Parathyroid adenoma (tissue), 2 donors: ENCODE results near the gene HOXC6.

Experiments
- H2AFZ ChIP-seq: fragments of 300-600 bp; sonication (generic); one replicate; pipeline ENCODE4 v1.7.0; 2017; ENCODE audit warnings: antibody characterized with exemption, mild to moderate bottlenecking
- H3K27ac ChIP-seq: fragments of 300-600 bp; sonication (generic); one replicate; pipeline ENCODE4 v1.7.0; 2017
- H3K27me3 ChIP-seq: fragments of 300-600 bp; sonication (generic); one replicate; pipeline ENCODE4 v1.7.0; 2017; ENCODE audit warnings: low read length; ENCODE audit not compliant: control insufficient read depth, insufficient read depth
- H3K36me3 ChIP-seq: fragments of 300-600 bp; sonication (generic); one replicate; pipeline ENCODE4 v1.7.0; 2017; ENCODE audit warnings: low read length; ENCODE audit not compliant: control insufficient read depth, insufficient read depth
- H3K4me1 ChIP-seq: fragments of 300-600 bp; sonication (generic); one replicate; pipeline ENCODE4 v1.7.0; 2017; ENCODE audit warnings: control low read depth
- H3K4me2 ChIP-seq: fragments of 300-600 bp; sonication (generic); one replicate; pipeline ENCODE4 v1.7.0; 2017; ENCODE audit warnings: low read length
- H3K4me3 ChIP-seq: fragments of 300-600 bp; sonication (generic); one replicate; pipeline ENCODE4 v1.7.0; 2017; ENCODE audit warnings: low read depth, low read length
- H3K79me2 ChIP-seq: fragments of 300-600 bp; sonication (generic); one replicate; pipeline ENCODE4 v1.7.0; 2017; ENCODE audit warnings: control low read depth
- H3K9ac ChIP-seq: fragments of 300-600 bp; sonication (generic); one replicate; pipeline ENCODE4 v1.7.0; 2017; ENCODE audit warnings: mild to moderate bottlenecking
- H3K9me3 ChIP-seq: fragments of 300-600 bp; sonication (generic); one replicate; pipeline ENCODE4 v1.7.0; 2017; ENCODE audit warnings: low read length; ENCODE audit not compliant: control insufficient read depth
- CTCF ChIP-seq: fragments of 300-600 bp; sonication (generic); IDR thresholded peaks from one replicate; pipeline ENCODE4 v1.7.0; 2017; ENCODE audit warnings: antibody characterized with exemption, mild to moderate bottlenecking
- donor health status: primary hyperparathyroidism.

Gene HOXC6

DNA sequence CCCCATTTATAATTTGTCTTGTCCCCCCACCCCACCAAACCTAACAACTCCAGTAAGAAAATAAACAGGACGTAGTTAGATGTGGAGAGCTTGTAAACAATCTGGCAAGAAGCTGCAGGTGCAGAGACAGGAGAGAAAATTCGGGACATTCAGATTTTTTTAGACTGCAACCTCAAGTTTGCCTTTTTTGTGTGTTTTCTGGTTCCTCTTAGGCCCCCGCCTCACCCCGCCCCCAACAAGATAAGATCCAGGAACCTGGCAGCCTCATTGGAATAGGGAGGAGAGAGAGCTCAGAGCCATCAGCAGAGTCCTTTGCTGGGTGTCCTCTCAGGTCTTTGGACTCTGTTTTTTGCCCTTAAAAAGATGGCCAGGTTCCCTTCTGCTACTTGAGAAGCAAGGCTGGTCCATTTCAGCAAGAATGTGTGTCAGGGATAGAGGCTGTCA lies 40.4 kb upstream of the HOXC6 start:
- Histone ChIP-seq H3K36me3 (no peaks in the 10 kb centered on the region), H3K79me2 (no peaks in the 10 kb centered on the region), H3K27me3 (peaks cover 35% of the 10 kb centered on the region), H3K4me1 (no peaks in the 10 kb centered on the region), H3K9ac (no peak overlapping the region), H3K27ac (no peak overlapping the region), H2AFZ (no peak overlapping the region), H3K4me3 (no peak overlapping the region), H3K4me2 (no peak overlapping the region), H3K9me3 (no peaks in the 10 kb centered on the region)
- no peak for TF ChIP-seq CTCF

- Histone ChIP-seq H3K36me3 (no peaks in the 10 kb centered on the region), H3K9ac (no peak overlapping the region), H3K9me3 (no peaks in the 10 kb centered on the region), H3K79me2 (no peaks in the 10 kb centered on the region), H3K4me1 (no peaks in the 10 kb centered on the region), H3K27me3 (peaks cover 36% of the 10 kb centered on the region), H3K27ac (no peak overlapping the region), H2AFZ (no peak overlapping the region), H3K4me3 (no peak overlapping the region), H3K4me2 (no peak overlapping the region)
- TF ChIP-seq CTCF: no peak
Measured at GRCh38 chr12:53988541-53989226, 39.6 kb upstream of the HOXC6 start.

GRCh38 chr12:53989227-53990113 lies 38.8 kb upstream of the HOXC6 start:
- H3K9ac ChIP-seq: no peak overlapping the region
- no peak overlapping the region for H3K4me2 ChIP-seq
- no peak overlapping the region for H3K4me3 ChIP-seq
- H3K4me1 ChIP-seq: no peaks in the 10 kb centered on the region
- H3K36me3 ChIP-seq: no peaks in the 10 kb centered on the region
- no peak for TF ChIP-seq CTCF
- H3K9me3 ChIP-seq: no peaks in the 10 kb centered on the region
- H2AFZ ChIP-seq: no peak overlapping the region
- no peaks in the 10 kb centered on the region for H3K79me2 ChIP-seq
- H3K27me3 ChIP-seq: peaks cover 38% of the 10 kb centered on the region
- no peak overlapping the region for H3K27ac ChIP-seq

GRCh38 chr12:53990311-53991076 lies 37.7 kb upstream of the HOXC6 start:
- H3K9ac ChIP-seq: no peak overlapping the region

More at GRCh38 chr12:53990311-53991076, 37.7 kb upstream of the HOXC6 start:
- no peak overlapping the region for H3K27ac ChIP-seq
- H3K79me2 ChIP-seq: no peaks in the 10 kb centered on the region
- peaks cover 42% of the 10 kb centered on the region for H3K27me3 ChIP-seq
- H2AFZ ChIP-seq: no peak overlapping the region
- TF ChIP-seq CTCF: no peak
- no peak overlapping the region for H3K4me2 ChIP-seq
- H3K4me3 ChIP-seq: no peak overlapping the region
- H3K4me1 ChIP-seq: no peaks in the 10 kb centered on the region
- H3K9me3 ChIP-seq: no peaks in the 10 kb centered on the region
- no peaks in the 10 kb centered on the region for H3K36me3 ChIP-seq
